GM21447 (cell line): ENCODE data around the gene VASH2.
A peak's percentile ranks its signal among the peaks of the same experiment; 100 is the strongest.

Experiments used
- ATAC-seq: cut with Tn5 transposase; IDR thresholded peaks from one replicate; pipeline ENCODE4 v1.9.1; 2021; ENCODE audit not compliant: unreplicated experiment

The VASH2 gene

DNA sequence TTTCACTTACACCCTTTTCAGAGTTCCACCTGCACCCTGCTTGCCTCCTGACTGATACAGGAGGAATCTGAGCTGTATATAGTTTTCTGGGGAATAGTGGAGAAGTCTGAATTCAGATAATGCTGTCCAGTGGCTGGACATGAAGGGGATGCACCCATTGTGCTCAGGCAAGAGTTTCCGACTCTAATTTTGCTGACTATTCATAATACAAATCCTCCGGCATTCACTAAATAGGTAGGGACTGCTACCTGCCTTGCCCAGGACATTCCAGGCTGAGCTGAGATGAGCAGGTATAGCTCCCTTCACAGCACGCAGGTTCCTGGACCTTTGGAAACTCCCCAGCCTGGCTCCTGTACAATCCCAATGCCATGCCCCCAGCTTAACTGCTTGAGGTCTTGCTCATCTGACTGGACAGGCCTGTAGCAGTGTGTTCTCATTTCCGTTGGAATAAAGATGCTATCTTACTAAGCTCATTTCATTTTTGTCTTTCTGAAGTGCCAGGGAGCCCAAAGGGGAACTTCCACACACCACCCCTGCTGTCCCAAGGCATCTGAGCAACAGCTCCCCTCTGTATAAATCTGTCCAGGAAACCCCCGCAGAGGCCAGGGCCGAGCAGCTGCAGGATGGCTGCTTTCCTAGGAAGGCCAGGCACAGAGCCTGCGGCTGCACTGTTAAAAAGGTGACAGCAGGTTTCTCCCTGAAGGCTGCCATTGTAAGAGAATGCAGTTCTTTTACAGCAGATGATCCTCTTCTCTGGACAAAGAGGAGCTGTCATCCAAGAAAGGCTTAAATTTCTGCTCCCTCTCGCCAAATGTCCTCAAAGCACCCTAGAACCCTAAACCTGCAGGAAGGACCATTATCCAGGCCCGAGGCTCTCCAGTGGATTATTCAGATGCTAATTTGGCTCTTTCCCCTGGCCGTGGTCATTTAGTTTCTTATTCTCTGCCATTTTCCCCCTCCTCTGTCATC is 21.7 kb upstream of the VASH2 start:
- ATAC-seq = peak; percentile 66

DNA sequence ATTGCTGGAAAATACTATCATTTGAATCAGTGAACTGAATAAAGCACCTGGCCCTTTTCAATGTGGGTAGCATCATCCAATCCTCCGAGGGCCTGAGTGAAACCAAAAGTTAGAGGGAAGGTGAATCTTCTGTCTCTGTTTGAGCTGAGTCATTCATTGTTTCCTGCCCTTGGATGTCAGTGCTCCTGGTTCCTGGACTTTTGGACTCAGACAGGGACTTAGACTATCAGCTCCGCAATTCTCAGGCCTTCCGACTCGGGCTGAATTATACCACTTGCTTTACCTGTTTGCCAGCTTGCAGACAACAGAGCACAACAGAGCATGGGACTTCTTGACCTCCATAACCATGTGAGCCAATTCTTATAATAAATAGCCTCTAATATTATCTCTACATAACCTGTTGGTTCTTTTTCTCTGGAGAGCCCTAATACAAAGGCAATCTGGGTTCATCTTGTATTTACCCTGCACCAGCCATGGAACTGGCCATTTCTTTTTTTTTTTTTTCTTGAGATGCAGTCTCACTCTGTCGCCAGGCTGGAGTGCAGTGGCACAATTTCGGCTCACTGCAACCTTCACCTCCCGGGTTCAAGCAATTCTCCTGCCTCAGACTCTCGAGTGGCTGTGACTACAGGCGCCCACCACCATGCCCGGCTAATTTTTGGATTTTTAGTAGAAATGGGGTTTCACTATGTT is 19.2 kb upstream of the VASH2 start:
- peak; percentile 59 for ATAC-seq

DNA sequence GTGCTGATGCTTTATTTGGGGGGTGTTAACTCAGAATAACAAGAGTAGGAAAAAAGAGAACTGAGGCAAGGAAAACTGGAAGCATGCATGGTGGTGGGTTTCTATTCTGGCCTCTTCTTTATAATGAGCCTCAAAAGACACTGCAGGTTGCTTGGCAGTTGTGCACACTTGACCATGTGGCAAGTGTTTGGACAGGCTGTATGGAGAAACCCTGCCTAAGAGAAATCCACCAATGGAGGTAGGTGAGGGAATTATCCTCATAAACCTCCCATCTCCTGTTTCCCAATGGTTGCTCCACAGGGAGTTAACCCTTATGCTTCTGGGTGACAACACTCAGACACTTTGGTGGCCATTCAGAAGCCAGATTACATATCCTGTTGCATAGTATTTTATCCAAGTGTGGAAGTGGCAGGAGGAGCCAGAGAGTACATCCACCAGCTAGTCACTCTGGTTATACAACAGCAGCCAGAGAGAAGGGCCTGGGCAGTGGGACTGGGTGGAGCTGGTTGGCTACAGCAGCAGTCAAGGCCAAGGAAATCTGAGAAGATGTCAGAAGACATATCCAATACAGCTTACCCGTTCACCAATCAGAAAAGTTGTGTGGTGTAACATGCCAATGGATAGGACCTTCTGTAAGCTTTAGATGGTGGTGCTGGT is 16.4 kb upstream of the VASH2 start:
- ATAC-seq = no peak

DNA sequence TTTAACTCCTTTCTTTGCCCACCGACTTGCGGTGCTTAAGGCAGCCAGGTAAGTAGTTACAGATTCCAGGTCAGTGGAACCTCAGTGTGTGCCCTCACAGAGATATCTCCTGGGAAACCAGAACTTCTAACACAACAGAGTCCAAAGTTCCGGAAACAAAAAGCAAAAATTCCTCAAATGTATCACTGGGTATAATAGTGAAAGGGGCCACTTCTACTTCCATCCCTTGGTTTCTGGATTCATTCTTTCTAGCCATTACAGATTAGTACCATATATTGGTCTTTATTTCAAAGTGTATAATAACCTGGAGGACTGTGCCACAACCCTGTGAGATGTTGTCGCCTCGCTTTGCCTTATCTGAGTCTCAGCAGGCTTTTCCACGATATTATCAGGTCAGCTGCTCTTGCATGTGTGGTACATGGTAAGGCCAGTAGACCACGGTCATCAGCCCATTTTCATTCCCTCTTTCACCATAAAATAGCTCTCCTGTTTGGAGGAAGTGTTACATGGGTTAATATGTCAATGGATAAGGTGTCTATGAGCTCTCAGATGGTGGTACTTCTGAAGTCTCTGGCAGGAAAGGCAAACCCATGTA is 14.9 kb upstream of the VASH2 start:
- ATAC-seq = no peak

DNA sequence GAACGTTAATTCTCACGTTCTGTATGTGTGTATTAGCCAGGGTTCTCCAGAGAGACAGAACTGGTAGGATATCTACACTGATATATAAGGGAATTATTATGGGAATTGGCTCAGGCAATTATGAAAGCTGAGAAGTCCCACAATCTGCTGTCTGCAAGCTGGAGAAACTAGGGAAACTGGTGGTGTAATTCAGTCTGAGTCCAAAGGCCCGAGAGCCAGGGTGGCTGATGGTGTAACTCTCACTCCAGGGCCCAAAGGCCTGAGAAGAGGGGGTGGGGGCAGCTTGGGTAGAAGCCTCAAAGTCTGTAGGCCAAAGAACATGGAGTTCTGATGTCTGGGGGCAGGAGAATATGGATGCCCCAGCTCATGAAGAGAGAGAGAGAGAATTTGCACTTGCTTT is 13.3 kb upstream of the VASH2 start:
- no peak for ATAC-seq

DNA sequence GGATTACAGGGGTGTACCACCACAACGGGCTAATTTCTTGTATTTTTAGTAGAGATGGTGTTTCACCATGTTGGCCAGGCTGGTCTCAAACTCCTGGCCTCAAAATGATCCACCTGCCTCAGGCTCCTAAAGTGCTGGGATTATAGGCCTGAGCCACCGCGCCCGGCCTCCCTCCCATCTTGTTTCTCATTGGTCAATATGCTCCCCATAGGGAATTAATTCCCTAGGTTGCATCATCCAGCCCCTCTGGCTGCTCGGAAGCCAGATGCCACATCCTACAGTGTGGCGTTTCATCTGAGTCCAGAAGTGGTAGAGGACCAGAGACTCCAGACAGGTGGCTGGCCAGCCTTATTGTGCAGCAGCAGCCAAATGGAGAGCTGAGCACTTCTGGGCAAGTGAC is 11.5 kb upstream of the VASH2 start:
- no peak for ATAC-seq

DNA sequence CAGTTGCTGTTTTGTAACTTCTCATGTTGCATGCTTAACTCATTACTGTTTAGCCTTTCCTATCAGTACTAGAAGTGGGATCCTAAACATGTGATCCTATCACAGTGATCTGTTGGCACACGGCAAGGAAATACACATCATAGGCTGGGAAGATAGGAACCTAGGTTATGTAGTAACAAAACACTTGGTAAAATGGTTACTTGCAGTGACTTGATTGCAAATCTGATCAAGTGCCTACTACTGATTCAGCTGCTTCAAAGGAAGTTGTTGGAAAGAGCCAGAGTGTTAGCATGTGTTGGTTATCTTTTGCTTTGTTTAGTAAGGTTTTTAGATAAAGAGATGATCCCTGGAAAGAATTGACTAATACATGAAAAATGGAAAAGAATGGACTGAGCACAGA is 8.9 kb upstream of the VASH2 start:
- no peak for ATAC-seq

DNA sequence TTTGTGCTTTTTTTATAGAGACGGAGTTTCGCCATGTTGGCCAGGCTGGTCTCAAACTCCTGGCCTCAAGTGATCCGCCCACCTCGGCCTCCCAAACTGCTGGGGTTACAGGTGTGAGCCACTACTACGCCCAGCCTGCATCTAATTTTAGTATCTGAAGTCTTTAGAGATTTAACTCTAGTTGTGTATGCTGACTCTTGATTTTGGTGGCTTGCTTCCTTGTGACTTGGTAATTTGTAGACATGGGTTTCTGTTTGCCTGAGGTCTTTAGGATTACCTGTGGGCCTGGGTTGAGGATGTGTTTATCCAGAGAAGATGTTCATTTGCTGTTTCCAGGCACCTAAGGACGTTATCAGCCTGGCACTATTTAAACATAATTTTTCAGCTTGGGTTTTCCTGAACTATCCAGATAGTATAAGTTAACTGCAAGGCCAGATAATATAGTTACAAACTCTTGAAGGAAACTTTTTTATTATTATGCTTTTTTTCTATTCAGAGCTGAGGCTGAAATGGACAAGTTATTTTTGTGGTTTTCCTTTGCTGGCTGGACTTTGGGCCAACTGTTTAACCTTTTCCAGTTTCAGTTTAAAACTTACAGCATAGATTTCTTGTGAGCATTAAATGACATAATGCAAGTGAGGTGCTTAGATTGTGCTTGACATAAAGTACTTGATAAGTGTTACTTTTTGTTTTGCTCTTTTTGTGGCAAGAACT is 7.5 kb upstream of the VASH2 start:
- no peak for ATAC-seq

DNA sequence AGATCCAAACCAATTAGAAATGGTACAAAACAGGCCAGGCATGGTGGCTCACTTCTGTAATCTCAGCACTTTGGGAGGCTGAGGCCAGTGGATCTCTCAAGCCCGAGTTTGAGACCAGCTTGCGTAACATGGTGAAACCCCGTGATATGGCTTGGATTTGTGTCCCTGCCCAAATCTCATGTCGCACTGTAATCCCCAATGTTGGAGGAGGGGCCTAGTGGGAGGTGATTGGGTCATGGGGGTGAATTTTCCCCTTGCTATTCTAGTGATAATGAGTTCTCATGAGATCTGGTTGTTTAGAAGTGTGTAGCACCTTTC is 7.0 kb upstream of the VASH2 start:
- no peak for ATAC-seq

DNA sequence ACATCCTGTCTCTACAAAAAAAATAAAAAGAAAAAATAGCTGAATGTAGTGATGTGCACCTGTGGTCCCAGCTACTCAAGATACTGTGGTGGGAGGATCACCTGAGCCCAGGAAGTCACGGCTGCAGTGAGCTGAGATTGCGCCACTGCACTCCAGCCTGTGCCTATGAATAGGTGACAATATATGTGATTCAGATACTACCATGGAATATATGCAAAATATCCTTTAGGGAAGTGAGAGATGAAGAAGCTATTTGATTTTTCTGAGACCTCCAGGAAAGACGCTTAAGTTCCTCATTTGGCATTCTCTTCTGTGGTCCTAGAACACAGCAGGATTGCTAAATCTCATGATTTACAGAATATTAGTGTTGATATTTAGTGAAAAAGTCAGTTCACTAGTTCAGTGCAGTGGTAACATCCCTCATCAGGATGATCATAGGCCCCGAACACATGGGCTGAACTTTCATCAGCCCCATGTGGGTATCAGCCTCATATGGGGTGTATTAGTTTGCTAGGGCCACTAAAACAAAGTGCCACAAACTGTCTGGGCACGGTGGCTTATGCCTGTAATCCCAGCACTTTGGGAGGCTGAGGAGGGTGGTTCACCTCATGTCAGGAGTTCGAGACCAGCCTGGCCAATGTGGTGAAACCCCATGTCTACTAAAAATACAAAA is 6.0 kb upstream of the VASH2 start:
- ATAC-seq = peak; percentile 73

DNA sequence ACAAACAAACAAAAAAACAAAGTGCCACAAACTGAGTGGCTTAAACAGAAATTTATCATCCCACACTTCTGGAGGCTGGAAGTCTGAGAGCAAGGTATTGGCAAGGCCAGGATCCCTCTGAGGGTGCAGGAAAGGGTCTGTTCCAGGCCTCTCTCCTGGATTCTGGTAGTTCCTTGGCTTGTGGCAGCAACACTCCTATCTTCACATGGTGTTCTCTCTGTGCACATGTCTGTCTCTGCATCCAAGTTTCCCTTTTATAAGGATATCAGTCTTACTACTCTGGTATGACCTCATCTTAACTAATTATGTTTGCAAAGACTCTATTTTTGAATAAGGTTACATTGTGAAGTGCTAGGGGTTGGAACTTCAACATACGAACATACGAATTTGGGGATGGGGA is 5.3 kb upstream of the VASH2 start:
- ATAC-seq = no peak

DNA sequence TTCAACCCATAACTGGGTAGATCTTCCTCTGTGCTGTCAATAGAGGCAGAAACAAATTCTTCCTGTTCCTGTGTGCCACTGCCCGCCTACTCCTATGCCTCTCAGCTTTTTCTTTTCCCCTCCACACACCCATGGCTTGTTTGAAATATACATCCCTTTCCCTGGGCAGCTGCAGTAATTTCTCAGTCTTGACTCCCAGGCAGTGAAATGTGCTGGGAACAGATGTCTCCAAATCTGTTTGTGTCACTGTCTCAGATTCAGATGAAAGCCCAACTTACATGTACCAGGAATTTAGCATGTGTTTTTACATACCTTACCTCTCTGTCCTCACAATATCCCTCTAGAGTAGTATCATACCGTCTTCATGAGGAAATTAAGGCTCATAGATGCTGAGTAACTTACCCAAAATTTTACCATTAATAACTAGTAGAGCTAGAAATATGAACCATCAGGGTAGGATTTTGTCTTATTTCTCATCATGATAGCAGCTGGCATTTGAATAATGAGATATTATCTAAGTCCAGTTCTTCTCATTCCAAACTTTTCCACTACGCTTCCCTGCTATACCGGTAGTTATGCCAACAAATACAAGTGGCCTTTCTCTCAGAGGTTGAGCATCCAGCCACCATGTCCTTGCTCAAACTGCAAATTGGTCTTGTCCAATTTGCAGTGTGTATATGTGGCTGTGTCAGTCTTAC is 4.7 kb upstream of the VASH2 start:
- no peak for ATAC-seq

DNA sequence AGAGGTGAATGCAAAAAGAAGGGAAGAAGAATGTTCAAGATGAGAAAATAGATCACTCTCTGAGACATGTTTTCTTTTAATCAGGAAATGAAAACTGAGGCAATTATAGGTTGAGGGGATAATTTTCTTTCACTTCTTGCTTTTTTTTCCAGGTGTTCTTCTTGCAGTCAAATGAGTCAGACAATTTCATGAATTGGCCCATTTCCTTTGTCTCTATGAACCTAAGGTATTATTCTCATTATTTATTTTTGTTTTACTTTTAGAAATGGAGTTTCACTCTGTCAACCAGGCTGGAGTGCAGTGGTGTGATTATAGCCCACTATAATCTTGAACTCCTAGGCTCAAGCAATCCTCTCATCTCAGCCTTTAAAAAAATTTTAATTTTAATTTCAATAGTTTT is 3.5 kb upstream of the VASH2 start:
- ATAC-seq = no peak

DNA sequence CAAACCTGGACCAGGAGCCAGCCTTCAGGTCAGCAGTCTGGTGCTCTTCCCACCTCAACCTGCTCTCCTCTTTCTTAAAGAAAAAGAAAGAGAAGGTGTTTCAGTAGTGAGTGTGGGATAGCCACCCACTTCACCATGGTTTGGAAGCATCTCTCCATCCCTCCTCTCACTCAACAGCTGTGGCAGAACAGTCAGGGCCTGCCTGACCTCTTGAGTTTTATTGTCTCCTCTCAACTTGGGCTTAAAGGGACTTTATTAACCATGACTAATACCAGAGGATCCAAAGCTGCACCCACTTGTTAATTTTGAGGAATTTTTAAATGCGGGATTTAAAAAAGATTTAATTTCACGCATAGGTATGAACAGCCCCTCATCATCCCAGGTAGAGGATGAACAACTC is 570 bp upstream of the VASH2 start:
- no peak for ATAC-seq

DNA sequence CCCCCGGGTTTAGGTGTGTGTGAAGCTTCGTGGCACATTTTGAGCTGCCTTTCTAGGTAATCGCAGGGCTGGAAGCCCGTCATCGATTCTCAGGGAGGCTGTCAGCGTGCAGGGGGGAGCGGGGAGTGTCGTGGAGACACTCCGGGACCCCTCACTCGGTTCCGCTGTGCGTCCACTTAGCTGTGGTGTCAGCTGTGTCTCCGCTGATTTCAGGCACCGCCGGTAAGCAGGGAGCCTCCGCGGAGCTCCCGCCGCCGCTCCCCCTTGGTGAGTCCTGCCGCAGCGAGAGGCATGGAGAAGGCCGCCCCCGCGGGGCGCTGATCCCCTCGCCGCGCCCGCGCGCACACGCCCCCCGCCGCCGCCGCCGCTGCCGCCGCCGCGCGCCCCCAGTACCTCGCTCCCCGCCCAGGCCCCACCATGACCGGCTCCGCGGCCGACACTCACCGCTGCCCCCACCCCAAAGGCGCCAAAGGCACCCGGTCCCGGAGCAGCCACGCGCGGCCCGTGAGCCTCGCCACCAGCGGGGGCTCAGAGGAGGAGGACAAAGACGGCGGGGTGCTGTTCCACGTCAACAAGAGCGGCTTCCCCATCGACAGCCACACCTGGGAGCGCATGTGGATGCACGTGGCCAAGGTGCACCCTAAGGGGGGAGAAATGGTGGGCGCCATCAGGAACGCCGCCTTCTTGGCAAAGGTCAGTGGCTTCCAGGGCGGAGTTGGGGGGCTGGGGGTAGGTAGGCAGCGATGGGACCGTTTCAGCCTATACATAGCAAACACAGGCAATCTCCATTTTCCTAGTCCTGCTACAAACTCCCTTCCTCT is 995 bp downstream of the VASH2 start:
- ATAC-seq = no peak

DNA sequence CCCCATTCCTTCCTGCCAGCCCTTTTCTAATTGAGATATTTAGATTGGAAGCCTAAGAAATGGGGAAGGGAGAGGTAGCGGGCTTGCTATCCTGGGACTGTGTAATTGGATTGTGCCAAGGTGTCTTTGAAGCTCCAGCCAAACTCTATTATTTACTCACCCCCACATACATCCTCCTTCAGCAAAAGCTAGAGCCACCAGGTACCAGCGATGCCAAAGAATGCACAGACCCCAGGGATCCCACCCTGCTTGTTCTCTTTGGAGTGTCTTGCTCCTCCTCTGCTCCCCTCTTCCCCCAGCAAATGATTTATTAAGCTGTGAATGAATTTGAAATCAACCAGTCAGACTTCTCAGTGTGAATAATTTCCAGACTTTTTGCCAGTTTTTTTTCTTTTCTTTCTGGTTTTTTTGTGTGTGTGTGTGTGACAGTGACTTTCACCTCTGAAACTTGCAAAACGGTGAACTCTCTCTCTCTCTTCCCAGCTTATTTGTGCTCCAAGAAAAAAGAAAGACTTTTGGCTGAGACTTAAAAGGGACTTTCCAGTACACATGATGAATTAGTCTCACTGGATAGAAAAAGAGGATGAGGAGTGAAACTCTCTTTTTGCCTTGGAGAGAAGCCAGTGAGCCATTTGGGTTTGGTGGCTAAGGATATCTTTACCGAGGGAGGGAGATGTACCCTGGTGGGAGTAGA is 1.8 kb downstream of the VASH2 start:
- no peak for ATAC-seq

DNA sequence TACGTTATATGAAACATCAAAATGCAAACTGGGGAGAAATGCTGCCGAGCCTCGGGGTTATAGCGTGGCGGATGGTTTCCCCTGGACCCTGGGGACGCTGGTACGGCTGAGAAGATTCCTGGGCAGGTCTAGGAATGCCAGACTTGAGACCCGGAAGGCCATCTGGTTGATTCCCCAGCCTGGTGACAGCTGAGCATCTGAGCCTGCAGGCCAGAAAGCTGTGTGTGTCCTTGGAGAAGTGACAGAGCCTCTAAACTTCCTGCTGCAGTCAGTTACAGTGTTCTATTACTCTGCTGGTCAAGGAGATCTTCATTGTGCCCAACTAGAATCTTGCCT is 2.3 kb downstream of the VASH2 start:
- no peak for ATAC-seq

DNA sequence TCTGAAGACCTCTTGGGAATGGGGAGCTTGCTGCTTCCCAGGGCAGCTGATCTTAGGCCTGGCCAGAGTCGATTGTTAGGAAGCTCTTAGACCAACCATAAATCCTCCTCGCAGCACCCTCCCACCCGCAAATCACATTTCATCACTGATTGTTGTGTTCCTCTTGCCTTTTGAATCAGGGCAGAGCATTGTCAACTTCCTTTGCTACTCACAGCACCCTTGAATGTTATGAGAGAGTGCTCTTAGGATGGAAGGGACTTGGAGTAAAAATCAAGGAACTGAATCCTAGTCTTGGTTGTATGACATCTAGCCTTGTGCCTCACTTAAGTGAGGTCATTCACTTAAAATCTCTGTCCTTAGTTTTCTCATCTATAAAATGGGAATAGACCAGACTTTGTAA is 3.0 kb downstream of the VASH2 start:
- no peak for ATAC-seq

DNA sequence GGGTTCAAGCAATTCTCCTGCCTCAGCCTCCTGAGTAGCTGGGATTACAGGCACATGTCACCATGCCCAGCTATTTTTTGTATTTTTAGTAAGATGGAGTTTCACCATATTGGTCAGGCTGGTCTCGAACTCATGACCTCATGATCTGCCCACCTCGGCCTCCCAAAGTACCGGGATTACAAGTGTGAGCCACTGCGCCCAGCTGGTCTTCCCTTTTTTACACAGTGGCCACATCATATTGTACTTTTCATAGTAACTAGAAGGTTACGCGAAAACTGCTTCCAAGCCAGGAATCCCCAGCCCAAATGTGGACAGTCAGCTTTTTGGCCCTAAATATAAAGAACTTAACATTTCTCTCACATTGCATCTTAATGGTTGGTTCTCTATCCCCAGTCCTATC is 4.2 kb downstream of the VASH2 start:
- no peak for ATAC-seq
